Measurements from ENCODE around the gene SLC25A29. TPM values are rescaled to one million over a fixed set of nuclear protein-coding genes. Genes with fewer than 3 reads are reported as not detected.
A peak's percentile ranks its signal among the peaks of the same experiment; 100 is the strongest.

The SLC25A29 gene
- total and polyA plus RNA-seq, 2 of the 13 experiments (the other 11 are each of a cell fraction or from before 2014, with no cell fraction given) = 12.2 to 17.2 TPM

GRCh38 chr14:100281286-100282082 is 24.8 kb downstream of the SLC25A29 start:
- in situ Hi-C loops (cut with HindIII; ENCODE audit: extremely low pct_ligation_motif_present, low pct_unique_long_range_greater_than_20kb) (no loop called here), intact Hi-C loops (cut with micrococcal nuclease; ENCODE audit: unreplicated experiment) (loop anchor here (5.0 kb wide), 1 partner anchor 1521 kb away; no protein-coding TSS in a partner anchor)
- no TSS peak for BruUV-seq (replicated peaks)
- peaks cover 25% of the 10 kb centered on the region for H4K20me1 ChIP-seq (ENCODE audit: insufficient read depth, low read length)
- peak overlapping the region; percentile 2 for H3K27ac ChIP-seq (ENCODE audit: extremely low read length, insufficient read depth, low read length)
- H3K36me3 ChIP-seq (replicated peaks in 1 of 2; ENCODE audit: control insufficient read depth in 1 of 2, insufficient read depth in 2 of 2, low read length in 2 of 2) = peaks cover 8 to 22% of the 10 kb centered on the region in 2 experiments
- ATAC-seq (no peak), FAIRE-seq (no peak), DNase-seq (ENCODE audit: low spot score) (no peak)
- no peak overlapping the region for H3K9ac ChIP-seq (ENCODE audit: insufficient read depth, low read depth, low read length)
- ChIA-PET POLR2A (no interaction called here), CTCF (ENCODE audit: low intra/inter-chr PET ratio, low total read pairs) (no interaction called here)
- 0 out of 2 replicates have a peak, but pooled peaks have one; percentile 67 for TF ChIP-seq FOXO4 (CRISPR knock-in tag; conservative IDR thresholded peaks at IDR 0.05)
- TF ChIP-seq HIVEP1 (CRISPR knock-in tag; IDR thresholded peaks at IDR 0.05) = 0 out of 2 replicates have a peak, but pooled peaks have one; percentile 29
- no peak for TF ChIP-seq ZNF501 (CRISPR knock-in tag; IDR thresholded peaks at IDR 0.05)
- TF ChIP-seq, protein P1, sequence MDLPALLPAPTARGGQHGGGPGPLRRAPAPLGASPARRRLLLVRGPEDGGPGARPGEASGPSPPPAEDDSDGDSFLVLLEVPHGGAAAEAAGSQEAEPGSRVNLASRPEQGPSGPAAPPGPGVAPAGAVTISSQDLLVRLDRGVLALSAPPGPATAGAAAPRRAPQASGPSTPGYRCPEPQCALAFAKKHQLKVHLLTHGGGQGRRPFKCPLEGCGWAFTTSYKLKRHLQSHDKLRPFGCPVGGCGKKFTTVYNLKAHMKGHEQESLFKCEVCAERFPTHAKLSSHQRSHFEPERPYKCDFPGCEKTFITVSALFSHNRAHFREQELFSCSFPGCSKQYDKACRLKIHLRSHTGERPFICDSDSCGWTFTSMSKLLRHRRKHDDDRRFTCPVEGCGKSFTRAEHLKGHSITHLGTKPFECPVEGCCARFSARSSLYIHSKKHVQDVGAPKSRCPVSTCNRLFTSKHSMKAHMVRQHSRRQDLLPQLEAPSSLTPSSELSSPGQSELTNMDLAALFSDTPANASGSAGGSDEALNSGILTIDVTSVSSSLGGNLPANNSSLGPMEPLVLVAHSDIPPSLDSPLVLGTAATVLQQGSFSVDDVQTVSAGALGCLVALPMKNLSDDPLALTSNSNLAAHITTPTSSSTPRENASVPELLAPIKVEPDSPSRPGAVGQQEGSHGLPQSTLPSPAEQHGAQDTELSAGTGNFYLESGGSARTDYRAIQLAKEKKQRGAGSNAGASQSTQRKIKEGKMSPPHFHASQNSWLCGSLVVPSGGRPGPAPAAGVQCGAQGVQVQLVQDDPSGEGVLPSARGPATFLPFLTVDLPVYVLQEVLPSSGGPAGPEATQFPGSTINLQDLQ (CRISPR knock-in tag; IDR thresholded peaks at IDR 0.05) = no peak
- TF ChIP-seq AGO2 (optimal IDR thresholded peaks at IDR 0.05; ENCODE audit: low read depth, low read length) = peak; percentile 31
- TF ChIP-seq ZNF225 (CRISPR knock-in tag; IDR thresholded peaks at IDR 0.05) = no peak
- 97% methylated on average over 6 of the region's 11 CpGs for WGBS (ENCODE audit: low lambda C conversion rate)
- no peak overlapping the region for H2AFZ ChIP-seq (ENCODE audit: low read length)
- peaks cover 37% of the 10 kb centered on the region for H3K79me2 ChIP-seq (ENCODE audit: insufficient read depth, low read length)
- no peak overlapping the region for H3K4me3 ChIP-seq (replicated peaks in 1 of 3; ENCODE audit: insufficient read depth in 1 of 3, low read depth in 2 of 3, low read length in 3 of 3)
- no peak overlapping the region for H3K4me2 ChIP-seq (ENCODE audit: low read depth, low read length)
- no peaks in the 10 kb centered on the region for H3K9me3 ChIP-seq (ENCODE audit: low read length)
- H3K27me3 ChIP-seq (ENCODE audit: control insufficient read depth in 1 of 2, insufficient read depth in 2 of 2, low read length in 2 of 2) = no peaks in the 10 kb centered on the region
- H3K4me1 ChIP-seq (ENCODE audit: insufficient read depth, low read length) = peaks cover 63% of the 10 kb centered on the region
